KMS-11 (cell line): Measurements from ENCODE around the gene ABTB1.

Source experiments
- H2AFZ ChIP-seq: fragments of 200-600 bp; sonication (generic); 2 replicates; pipeline ENCODE4 v1.6.1; 2016; ENCODE audit warnings: antibody characterized with exemption, mixed run types, low read depth
- H3K27ac ChIP-seq: fragments of 200-600 bp; sonication (generic); 2 replicates; pipeline ENCODE4 v1.6.1; 2016; ENCODE audit warnings: mild to moderate bottlenecking, mixed run types
- H3K27me3 ChIP-seq: fragments of 200-600 bp; sonication (generic); 2 replicates; pipeline ENCODE4 v1.6.1; 2017; ENCODE audit warnings: mild to moderate bottlenecking, low read depth, mixed run types, moderate library complexity; ENCODE audit not compliant: insufficient read depth
- H3K36me3 ChIP-seq: fragments of 200-600 bp; sonication (generic); 2 replicates; pipeline ENCODE4 v1.6.1; 2017; ENCODE audit warnings: mild to moderate bottlenecking, mixed run types; ENCODE audit not compliant: insufficient read depth
- H3K4me1 ChIP-seq: fragments of 200-600 bp; sonication (generic); 2 replicates; pipeline ENCODE4 v1.6.1; 2016; ENCODE audit warnings: mild to moderate bottlenecking, low read depth, mixed run types; ENCODE audit not compliant: poor library complexity, severe bottlenecking
- H3K4me2 ChIP-seq: fragments of 200-600 bp; sonication (generic); 2 replicates; pipeline ENCODE4 v1.7.0; 2016; ENCODE audit warnings: mild to moderate bottlenecking, mixed run types
- H3K4me3 ChIP-seq: fragments of 200-600 bp; sonication (generic); IDR thresholded peaks from 2 replicates; pipeline ENCODE4 v1.6.1; 2017; ENCODE audit warnings: low read depth, low read length, mixed read lengths; ENCODE audit not compliant: insufficient read depth
- H3K79me2 ChIP-seq: fragments of 200-600 bp; sonication (generic); 2 replicates; pipeline ENCODE4 v1.6.1; 2016; ENCODE audit warnings: low read depth, mixed run types; ENCODE audit not compliant: insufficient read depth
- H3K9ac ChIP-seq: fragments of 200-600 bp; sonication (generic); 2 replicates; pipeline ENCODE4 v1.6.1; 2016; ENCODE audit warnings: mild to moderate bottlenecking, mixed run types
- H4K20me1 ChIP-seq: fragments of 200-600 bp; sonication (generic); 2 replicates; pipeline ENCODE4 v1.6.1; 2016; ENCODE audit warnings: mild to moderate bottlenecking, mixed run types; ENCODE audit not compliant: insufficient read depth
- TF ChIP-seq, protein P1 (sequence below): fragments of 200-600 bp; sonication (generic); conservative IDR thresholded peaks from 2 replicates; pipeline ENCODE4 v1.6.1; 2017; ENCODE audit warnings: low read depth, mild to moderate bottlenecking, antibody characterized with exemption, low read length, moderate library complexity, mixed read lengths

The ABTB1 gene

GRCh38 chr3:127688022-127688415 is 15.3 kb downstream of the ABTB1 start:
- no peaks in the 10 kb centered on the region for H3K4me1 ChIP-seq
- no peak overlapping the region for H3K9ac ChIP-seq
- H3K4me2 ChIP-seq = no peak overlapping the region
- H3K4me3 ChIP-seq = no peak overlapping the region
- TF ChIP-seq, protein P1, sequence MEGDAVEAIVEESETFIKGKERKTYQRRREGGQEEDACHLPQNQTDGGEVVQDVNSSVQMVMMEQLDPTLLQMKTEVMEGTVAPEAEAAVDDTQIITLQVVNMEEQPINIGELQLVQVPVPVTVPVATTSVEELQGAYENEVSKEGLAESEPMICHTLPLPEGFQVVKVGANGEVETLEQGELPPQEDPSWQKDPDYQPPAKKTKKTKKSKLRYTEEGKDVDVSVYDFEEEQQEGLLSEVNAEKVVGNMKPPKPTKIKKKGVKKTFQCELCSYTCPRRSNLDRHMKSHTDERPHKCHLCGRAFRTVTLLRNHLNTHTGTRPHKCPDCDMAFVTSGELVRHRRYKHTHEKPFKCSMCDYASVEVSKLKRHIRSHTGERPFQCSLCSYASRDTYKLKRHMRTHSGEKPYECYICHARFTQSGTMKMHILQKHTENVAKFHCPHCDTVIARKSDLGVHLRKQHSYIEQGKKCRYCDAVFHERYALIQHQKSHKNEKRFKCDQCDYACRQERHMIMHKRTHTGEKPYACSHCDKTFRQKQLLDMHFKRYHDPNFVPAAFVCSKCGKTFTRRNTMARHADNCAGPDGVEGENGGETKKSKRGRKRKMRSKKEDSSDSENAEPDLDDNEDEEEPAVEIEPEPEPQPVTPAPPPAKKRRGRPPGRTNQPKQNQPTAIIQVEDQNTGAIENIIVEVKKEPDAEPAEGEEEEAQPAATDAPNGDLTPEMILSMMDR = no peak
- H4K20me1 ChIP-seq = no peaks in the 10 kb centered on the region
- H3K79me2 ChIP-seq = no peaks in the 10 kb centered on the region
- H3K36me3 ChIP-seq = no peaks in the 10 kb centered on the region
- no peak overlapping the region for H2AFZ ChIP-seq
- H3K27me3 ChIP-seq = no peaks in the 10 kb centered on the region
- no peak overlapping the region for H3K27ac ChIP-seq

- H3K79me2 ChIP-seq = no peaks in the 10 kb centered on the region
- TF ChIP-seq, protein P1 = no peak
- H3K4me3 ChIP-seq = no peak overlapping the region
- no peaks in the 10 kb centered on the region for H4K20me1 ChIP-seq
- H2AFZ ChIP-seq = no peak overlapping the region
- H3K36me3 ChIP-seq = no peaks in the 10 kb centered on the region
- no peak overlapping the region for H3K27ac ChIP-seq
- no peaks in the 10 kb centered on the region for H3K27me3 ChIP-seq
- no peaks in the 10 kb centered on the region for H3K4me1 ChIP-seq
- no peak overlapping the region for H3K9ac ChIP-seq
- no peak overlapping the region for H3K4me2 ChIP-seq
Observed at GRCh38 chr3:127688416-127689265, 15.9 kb downstream of the ABTB1 start.

GRCh38 chr3:127689266-127689860 is 16.6 kb downstream of the ABTB1 start:
- no peaks in the 10 kb centered on the region for H3K4me1 ChIP-seq
- no peak overlapping the region for H3K4me2 ChIP-seq
- no peaks in the 10 kb centered on the region for H3K36me3 ChIP-seq
- H3K9ac ChIP-seq = no peak overlapping the region
- H3K4me3 ChIP-seq = no peak overlapping the region
- no peaks in the 10 kb centered on the region for H3K79me2 ChIP-seq
- no peaks in the 10 kb centered on the region for H4K20me1 ChIP-seq
- H2AFZ ChIP-seq = no peak overlapping the region
- no peak overlapping the region for H3K27ac ChIP-seq
- H3K27me3 ChIP-seq = no peaks in the 10 kb centered on the region
- TF ChIP-seq, protein P1 = no peak

- Histone ChIP-seq H3K4me2 (no peak overlapping the region), H4K20me1 (no peaks in the 10 kb centered on the region), H3K4me1 (no peaks in the 10 kb centered on the region), H3K36me3 (no peaks in the 10 kb centered on the region), H2AFZ (no peak overlapping the region), H3K27me3 (no peaks in the 10 kb centered on the region), H3K79me2 (no peaks in the 10 kb centered on the region), H3K9ac (no peak overlapping the region), H3K4me3 (no peak overlapping the region), H3K27ac (no peak overlapping the region)
- TF ChIP-seq, protein P1 = no peak
Observed at GRCh38 chr3:127690106-127690505, 17.4 kb downstream of the ABTB1 start.
